M059J (cell line): Measurements from ENCODE around the gene FRMD4B. TPM values are rescaled to one million over a fixed set of nuclear protein-coding genes. Genes with fewer than 3 reads are reported as not detected.
"Not testable (repeated sequence)": the region's sequence is repeated elsewhere in the genome, so short reads cannot be mapped to it uniquely, and the experiment has no call there.

ENCODE experiments used
- DNase-seq: peaks from one replicate; pipeline ENCODE4 v3.0.0-alpha.2; 2012; ENCODE audit warnings: low read depth
- total RNA-seq: library from RNA; depleted of rRNA; stranded (reverse); fragments of >200 nt; shearing (Covaris generic); gene quantifications from 2 replicates; pipeline ENCODE4 v1.2.3, GENCODE V29; 2014

FRMD4B gene
- total RNA-seq, 1 experiment from 2014 or later, result 0.25 TPM

- DNase-seq, result not testable (repeated sequence)
These were observed 63.4 kb downstream of the FRMD4B start for GRCh38 chr3:69322512-69322911.

GRCh38 chr3:69322158-69322509 is 63.8 kb downstream of the FRMD4B start:
- no peak for DNase-seq

- no peak for DNase-seq
These were observed 64.4 kb downstream of the FRMD4B start for GRCh38 chr3:69321301-69322157.

- DNase-seq, result no peak
These were observed 65.0 kb downstream of the FRMD4B start for GRCh38 chr3:69320871-69321271.

- DNase-seq, result no peak
These were observed 66.2 kb downstream of the FRMD4B start for GRCh38 chr3:69319652-69320051.

GRCh38 chr3:69318410-69318809 is 67.5 kb downstream of the FRMD4B start:
- no peak for DNase-seq

GRCh38 chr3:69313251-69313650 is 72.6 kb downstream of the FRMD4B start:
- no peak for DNase-seq

- DNase-seq, result peak; percentile 39
These were observed 76.1 kb downstream of the FRMD4B start for GRCh38 chr3:69309814-69310213.

- DNase-seq, result peak; percentile 75
These were observed 79.4 kb downstream of the FRMD4B start for GRCh38 chr3:69306239-69307185.

GRCh38 chr3:69305011-69305410 is 80.9 kb downstream of the FRMD4B start:
- peak; percentile 70 for DNase-seq

GRCh38 chr3:69304396-69304795 is 81.5 kb downstream of the FRMD4B start:
- DNase-seq, result no peak

GRCh38 chr3:69300296-69300695 is 85.6 kb downstream of the FRMD4B start:
- no peak for DNase-seq

GRCh38 chr3:69299344-69299743 is 86.5 kb downstream of the FRMD4B start:
- DNase-seq, result peak; percentile 13

- DNase-seq, result no peak
These were observed 88.4 kb downstream of the FRMD4B start for GRCh38 chr3:69297501-69297900.

GRCh38 chr3:69296995-69297394 is 88.9 kb downstream of the FRMD4B start:
- DNase-seq, result no peak

GRCh38 chr3:69294014-69294766 is 91.7 kb downstream of the FRMD4B start:
- DNase-seq, result peak; percentile 64

- DNase-seq, result no peak
These were observed 92.8 kb downstream of the FRMD4B start for GRCh38 chr3:69292959-69293574.

- DNase-seq, result no peak
These were observed 93.7 kb downstream of the FRMD4B start for GRCh38 chr3:69292185-69292584.

- no peak for DNase-seq
These were observed 95.5 kb downstream of the FRMD4B start for GRCh38 chr3:69290430-69290829.

- peak; percentile 24 for DNase-seq
These were observed 95.9 kb downstream of the FRMD4B start for GRCh38 chr3:69290006-69290405.

- DNase-seq, result peak; percentile 11
These were observed 97.6 kb downstream of the FRMD4B start for GRCh38 chr3:69288161-69288895.
